Upper lobe of right lung (tissue), 1 donor: Measurements from ENCODE around the gene GRID2. TPM values are rescaled to one million over a fixed set of nuclear protein-coding genes. Genes with fewer than 3 reads are reported as not detected.
A peak's percentile ranks its signal among the peaks of the same experiment; 100 is the strongest.

Experiments used
- ATAC-seq: fragments of 200-7000 bp; cut with Tn5 transposase; one replicate; pipeline ENCODE4 v1.9.1; 2020; ENCODE audit warnings: mild to moderate bottlenecking, moderate library complexity
- DNase-seq: peaks from one replicate; pipeline ENCODE4 v3.0.0-alpha.2; 2020
- H3K27ac ChIP-seq: fragments of 200-600 bp; one replicate; pipeline ENCODE4 v1.8.0; 2022
- H3K27me3 ChIP-seq: fragments of 200-600 bp; one replicate; pipeline ENCODE4 v1.8.0; 2022; ENCODE audit warnings: mild to moderate bottlenecking
- H3K36me3 ChIP-seq: fragments of 200-600 bp; one replicate; pipeline ENCODE4 v1.8.0; 2022
- H3K4me1 ChIP-seq: fragments of 200-600 bp; one replicate; pipeline ENCODE4 v1.8.0; 2022
- H3K4me3 ChIP-seq: fragments of 200-600 bp; one replicate; pipeline ENCODE4 v1.8.0; 2022; ENCODE audit warnings: mild to moderate bottlenecking
- H3K9me3 ChIP-seq: fragments of 200-600 bp; one replicate; pipeline ENCODE4 v1.8.0; 2022
- CTCF ChIP-seq: fragments of 200-600 bp; IDR thresholded peaks from one replicate; pipeline ENCODE4 v1.8.0; 2022; ENCODE audit warnings: antibody characterized with exemption
- intact Hi-C: fragments of 100-400 bp; cut with DNase I; formaldehyde crosslinking; loops from one replicate; pipeline ENCODE4 v1.11.0; 2022
- total RNA-seq: library from RNA; stranded (reverse); fragmentation: NEBNext Ultra II Directional; extraction: Animal tissue kit (Norgen Biotek cat#: 25700); gene quantifications from one replicate; pipeline ENCODE4 v1.2.1, GENCODE V29; 2021
- donor health status: DM: no; HTN: yes; CAD: no; lungs with severe emphysema.

GRID2 gene
- total RNA-seq, 1 donor from 2014 or later = not detected

DNA sequence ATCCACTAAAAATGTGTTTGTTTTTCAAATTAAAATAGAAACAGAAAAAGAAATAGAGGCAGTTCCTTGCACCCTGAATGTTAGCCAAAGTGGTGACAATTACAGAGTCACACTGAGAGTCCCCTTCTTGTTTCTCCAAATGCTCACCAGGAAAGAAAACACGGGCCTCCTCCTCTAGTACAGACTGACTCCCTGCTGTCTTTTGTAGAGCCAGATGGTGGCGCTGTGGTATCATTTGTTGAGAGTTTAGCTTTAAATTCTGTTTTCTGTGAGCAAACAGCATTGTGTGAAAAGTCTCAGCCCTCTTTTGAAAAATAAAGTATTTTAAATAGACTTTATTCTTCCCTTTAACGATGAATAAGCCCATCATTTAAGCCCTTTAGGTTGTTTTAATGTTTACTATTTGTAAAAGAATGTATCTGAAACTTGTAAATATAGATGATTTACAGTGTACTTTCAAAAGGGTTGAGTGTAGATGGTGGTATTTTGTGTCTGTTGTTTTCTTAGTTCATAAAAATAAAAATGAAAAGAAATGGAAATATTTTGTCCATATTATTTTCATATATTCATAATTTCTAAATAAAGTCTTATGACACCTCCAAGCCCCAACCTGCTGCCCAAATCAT, 1487.9 kb downstream of the GRID2 start:
- peak; percentile 76 for TF ChIP-seq CTCF
- H3K27me3 ChIP-seq = no peaks in the 10 kb centered on the region
- DNase-seq = no peak

DNA sequence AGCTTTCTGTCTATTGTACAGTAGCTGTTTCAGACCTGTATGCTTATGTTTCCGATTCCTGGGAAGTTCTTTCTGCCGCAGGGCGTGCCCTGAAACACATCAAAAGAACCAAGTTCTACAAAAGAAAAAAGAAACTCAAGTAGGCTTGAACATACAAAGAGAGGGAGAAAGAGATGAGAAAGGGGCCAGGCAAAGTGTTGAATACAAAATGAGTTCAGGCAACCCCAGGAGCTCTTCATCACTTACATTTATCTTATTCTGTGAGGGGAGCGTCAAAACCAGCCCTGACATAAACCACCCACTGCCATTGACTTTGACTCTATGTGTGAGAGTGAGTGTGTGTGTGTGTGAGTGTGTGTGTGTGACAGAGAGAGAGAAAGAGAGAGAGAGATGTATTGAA, 1498.3 kb downstream of the GRID2 start:
- DNase-seq (no peak), ATAC-seq (no peak)
- no peaks in the 10 kb centered on the region for H3K27me3 ChIP-seq
- H3K27ac ChIP-seq = no peak overlapping the region
- H3K4me3 ChIP-seq = no peak overlapping the region
- intact Hi-C loops = no loop called here
- TF ChIP-seq CTCF = no peak
- H3K9me3 ChIP-seq = no peaks in the 10 kb centered on the region
- no peaks in the 10 kb centered on the region for H3K36me3 ChIP-seq
- no peaks in the 10 kb centered on the region for H3K4me1 ChIP-seq

More for the DNA sequence above, 1487.9 kb downstream of the GRID2 start:
- no peak overlapping the region for H3K4me3 ChIP-seq
- no peaks in the 10 kb centered on the region for H3K36me3 ChIP-seq
- ATAC-seq = peak; percentile 85
- no peaks in the 10 kb centered on the region for H3K4me1 ChIP-seq
- no peaks in the 10 kb centered on the region for H3K9me3 ChIP-seq
- intact Hi-C loops = no loop called here
- no peak overlapping the region for H3K27ac ChIP-seq

DNA sequence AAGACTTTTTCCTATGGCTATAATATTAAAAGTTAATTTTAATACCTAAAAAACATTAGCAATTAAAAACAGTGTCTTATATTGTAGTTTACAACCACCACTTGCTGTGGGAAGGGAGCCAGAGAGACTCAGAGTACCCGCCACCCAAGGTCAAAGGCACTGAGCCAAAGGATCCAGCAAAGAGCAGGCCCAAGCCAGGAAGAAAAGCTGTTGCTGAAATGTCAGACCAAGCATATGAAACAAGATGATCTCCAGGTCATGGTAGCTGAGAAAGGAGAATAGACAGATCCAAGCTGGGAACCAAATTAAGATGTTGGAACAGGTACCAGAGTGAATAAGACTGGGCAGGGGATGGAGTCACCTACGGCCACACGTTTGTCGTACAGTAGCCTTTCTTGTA, 1506.0 kb downstream of the GRID2 start:
- H3K9me3 ChIP-seq = no peaks in the 10 kb centered on the region
- intact Hi-C loops = no loop called here
- ATAC-seq = no peak
- no peaks in the 10 kb centered on the region for H3K27me3 ChIP-seq
- H3K27ac ChIP-seq = no peak overlapping the region
- no peaks in the 10 kb centered on the region for H3K36me3 ChIP-seq
- no peak for TF ChIP-seq CTCF
- H3K4me3 ChIP-seq = no peak overlapping the region
- no peak for DNase-seq
- H3K4me1 ChIP-seq = no peaks in the 10 kb centered on the region

GRCh38 chr4:93810340-93810992, 1506.7 kb downstream of the GRID2 start:
- Histone ChIP-seq H3K27ac (no peak overlapping the region), H3K36me3 (no peaks in the 10 kb centered on the region), H3K9me3 (no peaks in the 10 kb centered on the region), H3K4me1 (no peaks in the 10 kb centered on the region), H3K4me3 (no peak overlapping the region), H3K27me3 (no peaks in the 10 kb centered on the region)
- no peak for TF ChIP-seq CTCF
- DNase-seq (no peak), ATAC-seq (peak; percentile 71)
- intact Hi-C loops = no loop called here

DNA sequence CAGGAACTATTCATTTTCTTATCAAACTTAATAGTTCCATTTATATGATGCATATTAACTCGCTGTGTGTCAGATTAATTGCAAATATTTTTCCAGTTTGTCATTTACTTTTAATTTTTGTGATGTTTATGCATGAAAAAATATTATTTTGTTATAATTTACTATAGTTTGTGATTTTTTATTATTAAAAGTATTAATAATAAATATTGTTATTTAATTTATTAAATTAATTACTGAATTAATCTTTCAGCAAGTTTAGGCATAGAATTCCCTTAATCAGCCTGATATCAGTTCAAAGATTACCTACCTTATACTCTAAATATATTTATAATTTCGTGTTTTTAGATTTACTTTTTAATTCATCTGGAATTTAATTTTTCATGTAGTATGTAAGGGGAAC, 1509.3 kb downstream of the GRID2 start:
- no peaks in the 10 kb centered on the region for H3K9me3 ChIP-seq
- H3K27ac ChIP-seq = no peak overlapping the region
- no peak for ATAC-seq
- TF ChIP-seq CTCF = no peak
- H3K36me3 ChIP-seq = no peaks in the 10 kb centered on the region
- no peaks in the 10 kb centered on the region for H3K27me3 ChIP-seq
- no peak overlapping the region for H3K4me3 ChIP-seq
- intact Hi-C loops = no loop called here
- no peak for DNase-seq
- no peaks in the 10 kb centered on the region for H3K4me1 ChIP-seq
